WERI-Rb-1 (cell line): Measurements from ENCODE around the gene SKI.

Source experiments
- DNase-seq: peaks from one replicate; pipeline ENCODE4 v3.0.0-alpha.2; 2020
- H3K27ac ChIP-seq: fragments of 250-450 bp; sonication (Bioruptor Pico); 2 replicates; pipeline ENCODE4 v1.5.1; 2020; ENCODE audit warnings: mild to moderate bottlenecking, moderate library complexity
- H3K27me3 ChIP-seq: fragments of 250-450 bp; sonication (Bioruptor Pico); 2 replicates; pipeline ENCODE4 v1.5.1; 2021; ENCODE audit warnings: mild to moderate bottlenecking, low read depth, moderate library complexity; ENCODE audit not compliant: insufficient read depth, severe bottlenecking
- H3K36me3 ChIP-seq: fragments of 250-450 bp; sonication (Bioruptor Pico); 2 replicates; pipeline ENCODE4 v1.5.1; 2020; ENCODE audit warnings: mild to moderate bottlenecking, moderate library complexity
- H3K4me3 ChIP-seq: 2 replicates; pipeline ENCODE4 v1.5.1; 2011; ENCODE audit warnings: low read depth, mild to moderate bottlenecking, control low read depth, low read length
- H3K9me3 ChIP-seq: fragments of 250-450 bp; sonication (Bioruptor Pico); 2 replicates; pipeline ENCODE4 v1.5.1; 2021; ENCODE audit warnings: mild to moderate bottlenecking, moderate library complexity; ENCODE audit not compliant: severe bottlenecking
- CTCF ChIP-seq: IDR thresholded peaks from 2 replicates; pipeline ENCODE4 v1.5.1; 2011; ENCODE audit warnings: low read depth, mild to moderate bottlenecking, control low read depth, inconsistent platforms, low read length

Gene SKI

DNA sequence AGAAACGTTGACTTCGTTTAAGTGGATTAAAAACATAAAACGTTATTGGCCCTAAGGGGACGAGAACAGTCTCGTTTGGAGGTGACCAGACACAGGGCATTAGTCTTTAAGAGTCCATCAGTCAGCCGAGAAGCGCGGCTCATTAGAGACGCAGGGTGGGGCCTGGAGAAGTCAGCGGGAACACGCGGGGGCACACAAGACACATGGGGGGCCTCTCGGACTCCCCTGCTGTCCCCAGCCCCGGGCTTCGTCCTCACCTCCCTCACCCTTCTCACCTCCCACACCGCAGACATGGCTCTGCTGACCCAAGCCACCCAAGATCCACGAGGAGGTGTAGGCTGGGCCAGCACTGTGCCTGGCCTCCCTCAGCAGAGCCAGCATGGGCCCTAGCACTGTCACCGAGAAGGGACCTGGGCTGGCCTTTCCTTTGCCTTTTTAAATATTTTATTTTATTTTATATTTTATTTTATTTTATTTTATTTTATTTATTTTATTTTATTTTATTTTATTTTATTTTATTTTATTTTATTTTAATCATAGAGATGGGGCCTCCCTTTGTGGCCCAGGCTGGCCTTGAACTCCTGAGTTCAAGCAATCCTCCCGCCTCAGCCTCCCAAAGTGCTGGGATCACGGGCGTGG is 114.4 kb downstream of the SKI start:
- no peak for TF ChIP-seq CTCF
- Histone ChIP-seq H3K36me3 (no peaks in the 10 kb centered on the region), H3K4me3 (no peak overlapping the region), H3K9me3 (no peaks in the 10 kb centered on the region), H3K27me3 (no peaks in the 10 kb centered on the region), H3K27ac (no peak overlapping the region)
- DNase-seq, result no peak

GRCh38 chr1:2343023-2343935 is 115.2 kb downstream of the SKI start:
- Histone ChIP-seq H3K4me3 (no peak overlapping the region), H3K27me3 (no peaks in the 10 kb centered on the region), H3K9me3 (no peaks in the 10 kb centered on the region), H3K27ac (no peak overlapping the region), H3K36me3 (no peaks in the 10 kb centered on the region)
- TF ChIP-seq CTCF, result no peak
- no peak for DNase-seq

GRCh38 chr1:2344121-2344681 is 116.1 kb downstream of the SKI start:
- Histone ChIP-seq H3K4me3 (no peak overlapping the region), H3K27me3 (no peaks in the 10 kb centered on the region), H3K36me3 (no peaks in the 10 kb centered on the region), H3K9me3 (no peaks in the 10 kb centered on the region), H3K27ac (no peak overlapping the region)
- DNase-seq, result no peak
- no peak for TF ChIP-seq CTCF

GRCh38 chr1:2344744-2345296 is 116.7 kb downstream of the SKI start:
- Histone ChIP-seq H3K27ac (no peak overlapping the region), H3K36me3 (no peaks in the 10 kb centered on the region), H3K9me3 (no peaks in the 10 kb centered on the region), H3K4me3 (no peak overlapping the region), H3K27me3 (no peaks in the 10 kb centered on the region)
- no peak for TF ChIP-seq CTCF
- DNase-seq, result no peak

DNA sequence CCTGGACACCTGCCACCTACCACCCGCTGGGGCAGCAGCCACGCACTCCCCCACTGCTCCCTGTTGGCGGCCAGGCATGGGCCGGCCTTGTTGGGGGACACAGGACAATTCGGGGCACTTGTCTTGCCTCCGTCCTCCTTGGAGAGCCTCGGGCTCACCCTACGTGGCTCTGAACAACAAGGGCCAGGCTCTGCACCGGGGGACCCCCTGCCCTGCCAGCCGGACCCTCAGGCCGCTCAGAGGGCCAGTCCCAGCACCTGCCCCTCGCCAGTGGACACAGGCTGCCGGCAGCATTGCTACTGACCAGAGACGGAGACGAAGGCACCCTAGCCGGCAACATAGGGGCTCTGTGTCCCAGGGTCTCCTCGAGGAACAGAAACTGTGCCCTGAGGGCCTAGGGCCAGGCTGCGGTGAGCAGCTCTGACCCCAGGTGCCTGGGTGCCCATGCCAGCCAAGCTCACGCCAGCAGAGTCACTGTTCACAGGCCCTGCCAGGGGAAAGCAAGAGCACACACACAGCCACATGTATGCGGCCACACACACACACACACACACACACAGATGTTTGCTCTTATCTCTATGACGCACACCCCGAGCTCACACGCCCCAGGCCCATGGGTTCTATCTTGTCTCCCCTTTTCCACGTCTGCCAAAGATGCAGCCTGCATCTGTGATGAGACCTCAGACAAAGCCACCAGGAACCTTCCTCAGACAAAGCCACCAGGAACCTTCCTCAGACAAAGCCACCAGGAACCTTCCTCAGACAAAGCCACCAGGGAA is 117.4 kb downstream of the SKI start:
- H3K9me3 ChIP-seq, result no peaks in the 10 kb centered on the region
- no peaks in the 10 kb centered on the region for H3K27me3 ChIP-seq
- no peak overlapping the region for H3K4me3 ChIP-seq
- TF ChIP-seq CTCF, result no peak
- H3K36me3 ChIP-seq, result no peaks in the 10 kb centered on the region
- no peak for DNase-seq
- H3K27ac ChIP-seq, result no peak overlapping the region
